Erythroblast (primary cell): ENCODE data around the gene NADK.

ENCODE experiments used
- GATA1 ChIP-seq: IDR thresholded peaks from 2 replicates; pipeline ENCODE4 v1.6.1; 2011; ENCODE audit warnings: low read depth, mild to moderate bottlenecking, control low read depth, low read length, moderate library complexity
- POLR2A ChIP-seq: IDR thresholded peaks from 2 replicates; pipeline ENCODE4 v1.6.1; 2011; ENCODE audit warnings: mild to moderate bottlenecking, low read length

- no peak for TF ChIP-seq POLR2A
- TF ChIP-seq GATA1: no peak
Measured at GRCh38 chr1:1773874-1774273, 4.4 kb downstream of the NADK start.
